Smooth muscle cell (in vitro differentiated cells): ENCODE measurements around the gene HOXA1. TPM values are rescaled to one million over a fixed set of nuclear protein-coding genes. Genes with fewer than 3 reads are reported as not detected.

Experiments
- DNase-seq: peaks from one replicate; lab custom pipeline; 2025; ENCODE audit not compliant: unreplicated experiment; lab: John Stamatoyannopoulos, UW
- H2AFZ ChIP-seq: fragments of 200-600 bp; sonication (generic); 2 replicates; pipeline ENCODE4 v1.6.0; 2016; ENCODE audit warnings: antibody characterized with exemption, low read depth, mild to moderate bottlenecking
- H3F3A ChIP-seq: fragments of 200-600 bp; sonication (generic); 2 replicates; pipeline ENCODE4 v1.6.0; 2017; ENCODE audit warnings: antibody characterized with exemption, low read depth
- H3K27ac ChIP-seq: fragments of 200-600 bp; sonication (generic); 2 replicates; pipeline ENCODE4 v1.5.1; 2016; ENCODE audit warnings: low read depth, mild to moderate bottlenecking
- H3K27me3 ChIP-seq: fragments of 200-600 bp; sonication (generic); 2 replicates; pipeline ENCODE4 v1.6.1; 2016; ENCODE audit warnings: low read depth, mild to moderate bottlenecking
- H3K36me3 ChIP-seq: fragments of 200-600 bp; sonication (generic); 2 replicates; pipeline ENCODE4 v1.5.1; 2016; ENCODE audit warnings: low read depth
- H3K4me1 ChIP-seq: fragments of 200-600 bp; sonication (generic); 2 replicates; pipeline ENCODE4 v1.5.1; 2016; ENCODE audit warnings: low read depth
- H3K4me2 ChIP-seq: fragments of 200-600 bp; sonication (generic); 2 replicates; pipeline ENCODE4 v1.6.0; 2016; ENCODE audit warnings: mild to moderate bottlenecking
- H3K4me3 ChIP-seq: fragments of 200-600 bp; sonication (generic); 2 replicates; pipeline ENCODE4 v1.5.1; 2016; ENCODE audit warnings: mild to moderate bottlenecking
- H3K79me2 ChIP-seq: fragments of 200-600 bp; sonication (generic); 2 replicates; pipeline ENCODE4 v1.6.0; 2016; ENCODE audit warnings: low read depth, mild to moderate bottlenecking
- H3K9ac ChIP-seq: fragments of 200-600 bp; sonication (generic); 2 replicates; pipeline ENCODE4 v1.6.0; 2016; ENCODE audit warnings: low read depth
- H3K9me3 ChIP-seq: fragments of 200-600 bp; sonication (generic); replicated peaks from 2 replicates; pipeline ENCODE4 v1.5.1; 2016; ENCODE audit warnings: low read depth
- H4K20me1 ChIP-seq: fragments of 200-600 bp; sonication (generic); 2 replicates; pipeline ENCODE4 v1.6.0; 2016; ENCODE audit warnings: low read depth
- WGBS: methylation state at CpG from one replicate; pipeline ENCODE4 v1.1.7; 2016; ENCODE audit warnings: low lambda C conversion rate; 5-methylcytosine and 5-hydroxymethylcytosine counted together
- polyA plus RNA-seq: library from polyadenylated mRNA; unstranded; fragments of >200 nt; fragmentation: Nextera tagmentation; extraction: Ambion mirVana; gene quantifications from 2 replicates; pipeline ENCODE4 v1.2.1, GENCODE V29; 2016
- total RNA-seq: library from RNA; depleted of rRNA; stranded (reverse); fragments of >200 nt; gene quantifications from 2 replicates; pipeline ENCODE4 v1.2.3, GENCODE V29; 2014
- TF ChIP-seq, protein P1 (sequence below): fragments of 200-600 bp; sonication (generic); IDR thresholded peaks from 2 replicates; pipeline ENCODE4 v1.5.1; 2017; ENCODE audit warnings: borderline replicate concordance, mild to moderate bottlenecking, antibody characterized with exemption; ENCODE audit not compliant: insufficient read depth, poor library complexity, severe bottlenecking

The HOXA1 gene
- total and polyA plus RNA-seq, 2 experiments from 2014 or later = 0.40 TPM; not detected in 1

- Histone ChIP-seq H2AFZ (no peak overlapping the region), H3K27ac (no peak overlapping the region), H3K36me3 (no peaks in the 10 kb centered on the region), H3F3A (no peaks in the 10 kb centered on the region), H3K4me2 (no peak overlapping the region), H3K9ac (no peak overlapping the region), H3K27me3 (peaks cover 100% of the 10 kb centered on the region), H3K9me3 (no peaks in the 10 kb centered on the region), H3K4me3 (no peak overlapping the region), H3K4me1 (no peaks in the 10 kb centered on the region), H3K79me2 (no peaks in the 10 kb centered on the region), H4K20me1 (no peaks in the 10 kb centered on the region)
- TF ChIP-seq, protein P1, sequence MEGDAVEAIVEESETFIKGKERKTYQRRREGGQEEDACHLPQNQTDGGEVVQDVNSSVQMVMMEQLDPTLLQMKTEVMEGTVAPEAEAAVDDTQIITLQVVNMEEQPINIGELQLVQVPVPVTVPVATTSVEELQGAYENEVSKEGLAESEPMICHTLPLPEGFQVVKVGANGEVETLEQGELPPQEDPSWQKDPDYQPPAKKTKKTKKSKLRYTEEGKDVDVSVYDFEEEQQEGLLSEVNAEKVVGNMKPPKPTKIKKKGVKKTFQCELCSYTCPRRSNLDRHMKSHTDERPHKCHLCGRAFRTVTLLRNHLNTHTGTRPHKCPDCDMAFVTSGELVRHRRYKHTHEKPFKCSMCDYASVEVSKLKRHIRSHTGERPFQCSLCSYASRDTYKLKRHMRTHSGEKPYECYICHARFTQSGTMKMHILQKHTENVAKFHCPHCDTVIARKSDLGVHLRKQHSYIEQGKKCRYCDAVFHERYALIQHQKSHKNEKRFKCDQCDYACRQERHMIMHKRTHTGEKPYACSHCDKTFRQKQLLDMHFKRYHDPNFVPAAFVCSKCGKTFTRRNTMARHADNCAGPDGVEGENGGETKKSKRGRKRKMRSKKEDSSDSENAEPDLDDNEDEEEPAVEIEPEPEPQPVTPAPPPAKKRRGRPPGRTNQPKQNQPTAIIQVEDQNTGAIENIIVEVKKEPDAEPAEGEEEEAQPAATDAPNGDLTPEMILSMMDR = no peak
- 60% methylated on average over 2 of the region's 2 CpGs for WGBS
- DNase-seq = no peak
Measured at GRCh38 chr7:27137640-27138315, 42.0 kb upstream of the HOXA1 start.

GRCh38 chr7:27134392-27134791 is 38.6 kb upstream of the HOXA1 start:
- H3K27ac ChIP-seq = no peak overlapping the region
- peaks cover 7% of the 10 kb centered on the region for H3K4me1 ChIP-seq
- H3K9ac ChIP-seq = no peak overlapping the region
- H3F3A ChIP-seq = no peaks in the 10 kb centered on the region
- H3K4me2 ChIP-seq = no peak overlapping the region
- no peaks in the 10 kb centered on the region for H3K36me3 ChIP-seq
- peaks cover 100% of the 10 kb centered on the region for H3K27me3 ChIP-seq
- no peak overlapping the region for H2AFZ ChIP-seq
- H3K4me3 ChIP-seq = no peak overlapping the region
- no peak for DNase-seq
- no peaks in the 10 kb centered on the region for H3K79me2 ChIP-seq
- TF ChIP-seq, protein P1 = no peak
- no peaks in the 10 kb centered on the region for H3K9me3 ChIP-seq
- 29% methylated on average over 2 of the region's 2 CpGs for WGBS
- no peaks in the 10 kb centered on the region for H4K20me1 ChIP-seq

DNA sequence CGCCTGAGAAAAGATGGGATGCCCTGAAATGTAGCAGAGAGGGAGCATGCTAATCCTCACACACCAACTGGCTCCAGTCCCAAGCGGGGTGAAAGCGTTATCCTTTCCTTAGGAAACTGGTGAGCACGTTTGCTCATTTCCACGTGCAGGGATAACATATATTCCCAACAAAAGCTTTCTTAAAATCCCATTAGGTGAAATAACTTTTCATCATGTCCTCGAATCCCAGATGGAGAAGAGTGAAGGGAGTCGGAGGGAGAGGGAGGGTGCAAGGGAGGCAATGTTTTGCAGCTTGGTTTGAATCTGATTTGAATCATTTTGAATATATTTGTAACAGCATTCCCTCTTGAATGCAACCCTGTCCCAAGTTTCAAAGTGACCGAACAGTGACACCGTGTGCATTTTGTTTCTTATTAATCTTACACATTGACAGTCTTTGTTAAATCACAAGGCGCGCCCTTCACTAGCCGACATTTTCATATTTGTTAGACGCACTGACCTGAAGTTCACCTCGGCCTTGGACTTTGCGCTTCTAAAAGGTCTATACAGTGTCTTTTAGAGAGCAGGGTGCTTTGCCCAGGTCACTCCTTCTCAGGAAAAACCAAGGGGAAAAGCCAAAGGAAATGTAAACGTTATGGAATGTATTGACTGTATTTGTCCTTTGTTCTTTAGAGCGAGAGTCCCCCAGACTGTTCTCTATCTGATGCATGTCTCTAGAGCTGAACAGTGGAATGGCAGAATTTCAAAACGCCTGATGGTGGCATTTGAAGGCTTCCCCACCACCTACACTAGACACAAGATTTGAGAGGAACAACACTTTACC is 37.8 kb upstream of the HOXA1 start:
- peaks cover 100% of the 10 kb centered on the region for H3K27me3 ChIP-seq
- 25% methylated on average over 18 of the region's 18 CpGs for WGBS

More for the DNA sequence above, 37.8 kb upstream of the HOXA1 start:
- TF ChIP-seq, protein P1 = no peak
- H3K4me1 ChIP-seq = peaks cover 7% of the 10 kb centered on the region
- no peak overlapping the region for H3K4me2 ChIP-seq
- H2AFZ ChIP-seq = no peak overlapping the region
- no peaks in the 10 kb centered on the region for H3K9me3 ChIP-seq
- H4K20me1 ChIP-seq = no peaks in the 10 kb centered on the region
- H3K4me3 ChIP-seq = no peak overlapping the region
- H3K27ac ChIP-seq = no peak overlapping the region
- DNase-seq = no peak
- H3K9ac ChIP-seq = no peak overlapping the region
- no peaks in the 10 kb centered on the region for H3F3A ChIP-seq
- H3K79me2 ChIP-seq = no peaks in the 10 kb centered on the region
- H3K36me3 ChIP-seq = no peaks in the 10 kb centered on the region
